ENCODE data around the gene OPCML.

OPCML gene

DNA sequence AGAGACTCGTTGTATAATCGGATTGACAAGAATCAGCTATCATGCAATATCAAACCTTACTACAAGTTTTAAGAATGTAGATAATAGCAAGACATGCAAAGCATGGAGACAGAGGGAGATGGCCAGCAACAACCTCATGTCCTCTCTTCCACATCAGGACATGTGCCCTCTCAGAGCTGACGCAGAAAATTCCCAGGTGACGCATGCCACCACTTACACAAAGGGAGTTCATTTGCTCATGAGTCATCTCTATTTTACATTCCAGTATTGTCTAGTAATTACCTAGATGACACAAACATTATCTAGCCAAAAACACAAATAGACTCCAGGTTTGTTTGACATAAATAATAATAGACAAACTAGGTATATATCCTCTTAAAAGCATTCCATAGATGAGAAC is 38.1 kb upstream of the OPCML start:
- DNase-seq (ENCODE audit: low read depth), result peak; percentile 53
- no peak overlapping the region for H3K4me3 ChIP-seq (ENCODE audit: low read length)
- TF ChIP-seq, protein P1, sequence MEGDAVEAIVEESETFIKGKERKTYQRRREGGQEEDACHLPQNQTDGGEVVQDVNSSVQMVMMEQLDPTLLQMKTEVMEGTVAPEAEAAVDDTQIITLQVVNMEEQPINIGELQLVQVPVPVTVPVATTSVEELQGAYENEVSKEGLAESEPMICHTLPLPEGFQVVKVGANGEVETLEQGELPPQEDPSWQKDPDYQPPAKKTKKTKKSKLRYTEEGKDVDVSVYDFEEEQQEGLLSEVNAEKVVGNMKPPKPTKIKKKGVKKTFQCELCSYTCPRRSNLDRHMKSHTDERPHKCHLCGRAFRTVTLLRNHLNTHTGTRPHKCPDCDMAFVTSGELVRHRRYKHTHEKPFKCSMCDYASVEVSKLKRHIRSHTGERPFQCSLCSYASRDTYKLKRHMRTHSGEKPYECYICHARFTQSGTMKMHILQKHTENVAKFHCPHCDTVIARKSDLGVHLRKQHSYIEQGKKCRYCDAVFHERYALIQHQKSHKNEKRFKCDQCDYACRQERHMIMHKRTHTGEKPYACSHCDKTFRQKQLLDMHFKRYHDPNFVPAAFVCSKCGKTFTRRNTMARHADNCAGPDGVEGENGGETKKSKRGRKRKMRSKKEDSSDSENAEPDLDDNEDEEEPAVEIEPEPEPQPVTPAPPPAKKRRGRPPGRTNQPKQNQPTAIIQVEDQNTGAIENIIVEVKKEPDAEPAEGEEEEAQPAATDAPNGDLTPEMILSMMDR (IDR thresholded peaks at IDR 0.05; ENCODE audit: insufficient read depth, low read depth, low read length, missing control alignments), result no peak

DNA sequence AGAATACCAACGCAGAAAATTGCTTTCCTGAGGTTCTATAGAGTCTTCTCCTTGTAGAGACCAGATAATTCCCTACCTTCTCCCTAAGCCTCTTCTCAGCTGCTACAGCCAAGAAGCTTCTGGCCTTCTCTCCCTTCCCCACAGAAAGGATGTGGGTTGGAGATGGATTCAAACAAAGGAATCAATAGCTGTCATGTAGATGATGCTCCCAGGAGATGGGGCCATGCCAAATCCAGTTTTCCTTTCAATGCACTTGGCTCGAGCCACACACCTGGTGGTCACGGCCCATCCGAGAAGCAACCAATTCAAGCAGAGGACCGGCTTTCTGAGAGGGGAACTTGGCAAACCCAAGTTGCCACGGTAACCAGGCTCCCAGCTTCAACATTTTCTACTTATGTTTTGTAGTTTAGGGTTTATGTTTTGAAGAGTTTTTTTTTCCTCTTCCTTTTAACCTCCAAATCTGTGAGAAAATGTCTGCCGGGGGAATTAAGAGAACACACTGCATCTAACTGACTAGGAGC is 31.3 kb upstream of the OPCML start:
- TF ChIP-seq, protein P1 (IDR thresholded peaks at IDR 0.05; ENCODE audit: insufficient read depth, low read depth, low read length, missing control alignments), result no peak
- H3K4me3 ChIP-seq (ENCODE audit: low read length), result no peak overlapping the region
- DNase-seq (ENCODE audit: low read depth), result no peak

DNA sequence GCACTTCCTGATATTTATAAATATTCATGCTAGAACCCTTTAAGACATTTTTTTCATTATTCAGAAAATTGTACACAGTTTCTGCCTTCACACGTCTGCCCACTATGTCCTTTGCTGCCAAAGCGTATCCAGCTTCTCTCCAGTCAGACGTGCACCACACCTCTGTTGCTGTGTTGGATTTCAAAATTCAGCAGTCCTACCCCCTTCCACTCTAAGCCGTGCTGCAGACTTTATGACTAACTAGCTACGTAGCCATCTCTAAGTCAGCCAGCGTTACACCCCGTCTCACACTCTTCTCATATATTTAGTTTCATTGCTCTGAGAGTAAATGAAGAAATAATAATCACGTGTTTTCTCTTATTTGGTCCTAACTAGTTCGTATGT is 28.2 kb upstream of the OPCML start:
- DNase-seq (ENCODE audit: low read depth), result no peak
- no peak overlapping the region for H3K4me3 ChIP-seq (ENCODE audit: low read length)
- TF ChIP-seq, protein P1 (IDR thresholded peaks at IDR 0.05; ENCODE audit: insufficient read depth, low read depth, low read length, missing control alignments), result no peak

DNA sequence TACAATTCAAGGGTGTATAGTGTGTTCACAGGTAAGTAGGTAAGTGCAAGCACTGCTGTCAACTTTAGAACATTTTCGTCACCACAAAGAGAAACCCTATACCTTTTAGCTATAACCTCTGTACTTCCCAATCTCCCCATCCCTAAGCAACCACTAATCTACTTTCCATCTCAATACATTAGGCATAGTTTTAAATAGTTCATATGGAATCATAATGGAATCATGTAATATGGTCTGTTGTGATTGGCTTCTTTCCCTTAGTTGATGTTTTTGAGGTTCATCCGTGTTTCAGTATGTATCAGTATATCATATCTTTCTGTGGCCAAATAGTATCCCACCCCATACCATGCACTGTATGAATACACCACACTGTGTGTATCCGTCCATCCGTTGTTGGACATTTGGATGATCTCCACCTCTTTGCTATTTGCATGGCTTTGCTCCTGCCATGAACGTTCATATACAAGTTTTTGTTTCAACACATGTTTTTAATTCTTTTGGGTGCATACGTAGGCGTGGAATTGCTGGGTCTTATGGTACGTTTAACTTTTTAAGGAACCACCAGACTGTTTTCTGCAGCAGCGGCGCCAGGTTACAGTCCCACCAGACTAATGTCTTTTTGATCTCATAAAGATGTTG is 27.7 kb upstream of the OPCML start:
- TF ChIP-seq, protein P1 (IDR thresholded peaks at IDR 0.05; ENCODE audit: insufficient read depth, low read depth, low read length, missing control alignments), result no peak
- no peak for DNase-seq (ENCODE audit: low read depth)
- no peak overlapping the region for H3K4me3 ChIP-seq (ENCODE audit: low read length)

DNA sequence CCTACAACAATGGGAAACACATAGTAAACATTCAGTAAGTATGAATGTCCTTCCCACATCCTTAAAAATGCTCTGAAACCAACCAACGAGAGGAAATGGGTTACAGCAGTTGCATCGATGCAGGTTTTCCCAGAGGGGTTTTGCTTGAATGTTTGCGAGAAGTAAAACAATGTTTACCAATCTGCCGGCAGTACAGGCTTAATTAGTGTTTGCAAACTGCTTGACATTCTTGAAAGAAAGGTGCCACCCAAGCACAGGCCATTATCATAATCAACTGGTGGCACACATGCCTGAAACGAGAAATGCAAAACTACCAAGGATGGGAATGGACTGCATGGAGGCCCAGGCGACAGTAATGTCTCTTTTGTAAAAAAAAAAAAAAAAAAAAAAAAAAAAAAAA is 27.1 kb upstream of the OPCML start:
- TF ChIP-seq, protein P1 (IDR thresholded peaks at IDR 0.05; ENCODE audit: insufficient read depth, low read depth, low read length, missing control alignments), result no peak
- H3K4me3 ChIP-seq (ENCODE audit: low read length), result no peak overlapping the region
- DNase-seq (ENCODE audit: low read depth), result no peak

DNA sequence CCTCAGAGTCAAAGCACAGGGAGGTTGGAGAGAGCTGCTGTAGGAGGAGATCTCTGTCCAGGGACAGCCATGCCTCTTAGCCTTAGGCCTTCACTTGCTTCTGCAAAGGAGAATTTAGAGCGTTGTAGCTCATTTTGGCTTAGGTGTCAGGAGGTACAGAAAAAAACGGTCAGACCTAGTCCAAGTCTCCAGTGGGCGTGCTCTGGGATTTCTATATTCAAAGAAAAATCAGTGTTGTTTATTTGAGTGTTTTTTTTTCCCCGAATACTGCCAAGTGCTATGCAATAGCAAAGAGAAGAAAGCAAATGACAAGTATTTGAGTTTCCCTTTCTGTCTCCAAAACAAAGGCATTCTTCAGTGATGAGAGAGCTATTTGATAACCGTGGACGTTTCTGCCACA is 22.7 kb upstream of the OPCML start:
- no peak overlapping the region for H3K4me3 ChIP-seq (ENCODE audit: low read length)
- DNase-seq (ENCODE audit: low read depth), result no peak
- TF ChIP-seq, protein P1 (IDR thresholded peaks at IDR 0.05; ENCODE audit: insufficient read depth, low read depth, low read length, missing control alignments), result no peak

All from epithelial cell of esophagus (primary cell).